Adrenal gland (tissue), 5 donors: ENCODE measurements around the gene ABCD4.

ENCODE experiments used
- CTCF ChIP-seq, 6 experiments: fragments of 450-650 bp in 4 of 6; fragments of 200-600 bp in 2 of 6; sonication (generic) in 1 of 6; IDR thresholded peaks; 1 replicate in 5 of 6; 2 replicates in 1 of 6; pipeline versions ENCODE4 v1.5.1 to v1.8.0; 2016 to 2021; ENCODE audit warnings: antibody characterized with exemption in 6 of 6, mild to moderate bottlenecking in 2 of 6, moderate library complexity in 1 of 6
- POLR2A ChIP-seq, 2 donors: fragments of 450-650 bp; IDR thresholded peaks; one replicate each; pipeline ENCODE4 v1.6.1; 2017; ENCODE audit warnings: antibody characterized with exemption in 2 of 2, mild to moderate bottlenecking in 2 of 2, moderate library complexity in 1 of 2
- donor health status: DM: no; HTN: no; CAD: no.

GRCh38 chr14:74275241-74275841 is 27.4 kb downstream of the ABCD4 start:
- TF ChIP-seq POLR2A (IDR thresholded peaks at IDR 0.05) (no peak), CTCF (IDR thresholded peaks at IDR 0.05) (no peak)
